Hepatic stellate cell (primary cell): Measurements from ENCODE around the gene PRR3.

Experiments used
- DNase-seq: peaks from one replicate; pipeline ENCODE4 v3.0.0; 2011; ENCODE audit warnings: low spot score

The PRR3 gene

DNA sequence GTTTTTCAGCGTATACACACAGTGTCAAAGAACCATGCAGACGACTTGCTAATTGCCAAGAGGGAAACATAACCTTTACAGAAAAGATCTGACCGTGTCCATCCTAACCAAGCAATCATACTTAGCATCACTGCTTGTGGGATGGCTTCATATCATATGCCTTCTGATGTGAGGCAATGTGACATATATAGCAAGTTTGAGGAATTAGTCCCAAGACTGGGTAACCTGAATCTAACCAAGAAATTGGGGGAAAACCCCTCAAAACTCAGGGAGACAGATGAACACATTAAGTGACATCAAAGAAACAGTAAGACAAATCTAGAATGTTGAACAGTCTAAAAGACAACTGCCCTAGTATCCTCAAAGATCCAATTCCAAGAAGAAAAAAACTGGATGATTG is 19.2 kb upstream of the PRR3 start:
- no peak for DNase-seq

DNA sequence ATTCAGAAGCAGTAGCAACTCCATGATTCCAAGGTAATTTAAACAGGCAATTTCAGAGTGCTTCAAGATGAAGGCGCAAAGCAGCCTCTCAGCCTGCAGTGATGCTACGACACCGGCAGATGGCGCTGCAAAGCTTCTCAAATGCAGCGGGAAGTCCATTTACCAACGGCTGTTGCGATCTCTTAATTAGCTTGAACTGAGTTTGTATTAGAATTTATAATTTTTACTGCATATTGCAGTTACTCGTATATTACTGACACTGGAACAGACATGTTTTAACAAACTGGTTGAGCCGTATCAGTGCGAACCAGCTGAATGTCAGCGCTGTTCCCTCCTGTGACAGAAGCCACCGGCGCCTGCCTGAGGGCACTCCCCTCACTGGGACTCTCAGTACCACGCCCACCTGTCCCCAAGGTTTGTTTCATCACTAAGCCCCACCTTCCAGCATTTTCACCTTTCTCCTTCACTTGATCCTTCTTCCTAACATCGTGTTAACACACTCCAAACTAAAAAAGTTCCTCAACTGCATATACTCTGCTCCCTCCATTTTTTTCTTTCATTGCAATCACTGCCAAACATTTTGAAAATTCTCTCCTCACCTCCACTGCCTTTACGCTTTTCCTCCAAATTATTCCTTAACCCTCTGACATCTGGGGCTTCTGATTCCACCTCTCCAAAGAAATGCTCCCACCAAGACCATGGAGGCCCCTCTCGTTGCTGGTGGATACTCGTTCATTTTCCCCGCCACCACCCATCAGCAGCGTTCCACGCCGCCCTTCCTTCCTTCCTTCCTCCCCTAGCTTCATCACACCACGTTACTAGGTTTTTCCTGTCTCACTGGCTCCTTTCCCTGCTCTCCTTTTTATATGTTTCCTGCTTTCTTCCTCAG is 15.3 kb upstream of the PRR3 start:
- peak; percentile 60 for DNase-seq

DNA sequence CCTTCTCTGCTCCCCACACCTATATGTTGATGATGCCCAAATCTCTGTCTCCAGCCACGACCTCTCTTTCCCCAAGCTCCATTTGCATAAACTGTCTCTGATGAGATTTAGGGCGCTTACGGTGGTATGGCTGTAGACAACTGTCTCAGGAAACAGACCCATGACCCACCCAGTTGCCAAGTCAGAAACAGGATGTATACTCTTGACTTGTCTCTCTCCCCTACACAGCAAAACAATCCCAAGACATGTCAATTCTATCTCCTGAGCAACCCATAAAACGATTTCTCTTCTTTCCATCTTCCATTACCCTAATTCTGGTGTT is 14.7 kb upstream of the PRR3 start:
- DNase-seq = no peak

DNA sequence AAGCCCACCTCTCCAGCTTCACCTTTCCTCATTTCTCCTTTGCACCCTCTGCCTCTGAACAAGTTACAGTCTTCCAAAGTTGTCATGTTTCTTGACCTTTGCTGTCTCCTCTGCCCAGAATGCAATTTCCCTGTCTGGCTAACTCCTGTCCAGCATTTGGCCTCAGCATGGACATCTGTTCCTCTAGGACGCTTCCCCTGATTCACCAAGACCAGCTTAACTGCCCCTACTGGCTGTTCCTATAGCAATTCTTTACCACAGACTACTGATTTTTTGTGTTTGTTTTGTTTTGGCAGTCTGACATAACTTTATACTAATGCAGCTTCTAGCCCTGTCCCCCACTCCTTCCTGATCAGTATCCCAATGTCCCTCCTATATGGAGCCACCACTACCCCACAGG is 14.2 kb upstream of the PRR3 start:
- DNase-seq = peak; percentile 55

DNA sequence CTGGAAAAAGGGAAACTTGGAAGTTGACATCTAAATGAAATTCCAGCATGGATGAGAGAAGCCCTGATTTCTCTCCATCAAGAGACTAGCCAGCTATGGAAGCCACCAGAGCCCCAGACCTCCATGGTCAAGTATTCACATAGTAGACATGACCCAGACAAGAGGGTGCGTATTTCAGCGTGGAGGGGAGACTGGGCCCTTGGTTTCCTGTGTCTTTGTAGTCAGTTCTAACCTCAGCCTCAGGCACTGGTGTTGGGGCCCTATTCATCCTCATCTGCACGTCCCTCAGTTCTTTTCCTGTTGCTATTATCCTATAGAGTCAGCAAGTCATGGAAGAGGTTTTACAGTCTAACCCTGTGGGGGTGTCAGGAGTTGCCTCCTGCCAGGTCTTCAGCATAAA is 13.3 kb upstream of the PRR3 start:
- DNase-seq = no peak

DNA sequence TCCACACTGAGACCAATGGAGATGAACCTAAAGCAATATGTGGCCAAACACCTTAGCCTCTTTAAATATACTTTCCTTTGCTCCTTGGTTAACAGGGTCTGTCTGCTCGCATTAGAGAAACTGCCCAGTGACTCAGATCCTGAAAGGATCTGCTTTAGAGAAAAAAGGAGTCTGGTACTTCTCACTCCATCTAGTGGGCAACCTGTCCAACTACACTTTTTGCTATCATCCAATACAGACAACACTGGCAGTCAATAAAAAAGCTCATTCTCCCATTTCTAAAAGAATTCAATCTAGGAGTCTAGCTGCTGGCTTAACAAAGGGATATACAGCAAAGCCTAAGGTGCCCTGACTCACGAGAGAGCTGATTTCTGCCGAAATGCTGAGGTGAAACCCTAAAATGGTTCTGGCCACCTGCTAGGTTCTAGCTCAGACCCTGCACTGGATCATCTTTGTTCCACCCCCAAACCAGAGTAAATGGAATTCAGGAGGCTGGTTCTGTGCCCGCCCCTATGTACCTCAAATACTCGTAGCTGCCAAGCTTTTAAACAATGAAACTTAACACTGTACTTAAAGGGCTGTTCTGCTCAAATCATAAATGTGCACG is 12.3 kb upstream of the PRR3 start:
- DNase-seq = peak; percentile 62

GRCh38 chr6:30547454-30547853 is 9.6 kb upstream of the PRR3 start:
- no peak for DNase-seq

DNA sequence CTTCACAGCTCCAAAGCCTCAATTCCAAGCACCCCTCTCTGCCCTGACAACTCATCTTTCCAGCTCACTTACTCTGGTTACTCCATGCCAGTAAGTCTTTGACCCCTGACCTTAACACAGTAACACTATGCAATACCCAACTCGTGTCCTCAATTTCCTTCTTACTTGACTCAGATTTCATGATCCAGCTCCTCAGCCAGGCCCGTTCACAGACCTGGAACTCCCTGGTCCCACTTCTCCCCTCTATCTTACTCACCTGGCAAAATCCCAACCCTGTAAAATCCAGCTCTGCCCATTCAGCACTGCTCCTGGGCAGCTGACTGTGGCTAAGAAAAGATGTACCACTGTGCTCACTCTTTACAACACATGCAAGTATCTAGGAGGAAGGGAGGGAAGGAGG is 8.7 kb upstream of the PRR3 start:
- DNase-seq = no peak

GRCh38 chr6:30554404-30554803 is 2.7 kb upstream of the PRR3 start:
- no peak for DNase-seq

- peak; percentile 40 for DNase-seq
Observed at GRCh38 chr6:30554962-30555815, 1.9 kb upstream of the PRR3 start.

- peak; percentile 69 for DNase-seq
Observed at GRCh38 chr6:30555816-30556065, 1.4 kb upstream of the PRR3 start.

DNA sequence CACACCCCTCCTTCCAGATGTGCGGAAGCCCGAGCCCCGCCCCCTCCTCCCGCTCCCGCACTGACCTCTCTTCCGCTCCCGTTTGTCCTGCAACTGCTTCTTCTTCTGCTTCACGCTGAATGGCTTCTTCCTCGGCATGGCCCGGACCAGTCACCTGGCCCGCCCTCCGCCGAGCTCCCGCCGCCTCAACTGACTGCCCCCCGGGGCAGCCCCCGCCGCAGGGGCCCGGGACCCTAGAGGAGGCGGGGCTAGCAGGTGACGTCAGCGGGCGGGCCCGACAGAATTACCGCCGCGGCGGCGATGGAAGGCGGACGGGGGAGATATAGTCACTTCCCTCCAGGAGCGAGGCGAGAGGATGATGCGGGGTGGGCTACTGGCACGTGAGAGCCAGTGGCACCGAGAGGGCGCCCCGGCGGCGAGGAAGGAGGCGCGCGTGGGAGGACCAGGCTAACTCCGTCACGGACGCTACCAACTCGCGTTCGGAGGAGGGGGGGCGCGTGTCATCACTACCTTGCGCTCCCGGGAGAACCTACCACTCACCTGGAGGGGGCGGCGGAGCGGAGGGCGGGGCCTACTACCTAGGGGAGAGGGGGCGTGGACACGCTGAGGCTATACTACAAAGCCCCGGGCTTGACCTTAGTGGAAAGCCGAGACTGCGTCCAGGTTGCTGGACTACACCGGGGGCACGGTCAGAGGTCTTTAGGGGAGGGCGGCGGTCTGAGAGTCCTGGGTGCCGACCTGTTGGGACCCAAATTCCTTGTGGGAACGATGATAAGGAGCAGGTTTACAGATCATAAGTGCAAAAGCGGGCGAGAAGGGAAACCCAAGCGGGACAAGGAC is 809 bp upstream of the PRR3 start, which contains the start of gene GNL1:
Gene GNL1, minus strand, starts transcription at position 424 of the 840 bp plus-strand sequence. Its CDS starts 286 bp downstream, at position 138.
- DNase-seq = peak; percentile 88

GRCh38 chr6:30557683-30557981 is 537 bp downstream of the PRR3 start:
- peak; percentile 65 for DNase-seq

DNA sequence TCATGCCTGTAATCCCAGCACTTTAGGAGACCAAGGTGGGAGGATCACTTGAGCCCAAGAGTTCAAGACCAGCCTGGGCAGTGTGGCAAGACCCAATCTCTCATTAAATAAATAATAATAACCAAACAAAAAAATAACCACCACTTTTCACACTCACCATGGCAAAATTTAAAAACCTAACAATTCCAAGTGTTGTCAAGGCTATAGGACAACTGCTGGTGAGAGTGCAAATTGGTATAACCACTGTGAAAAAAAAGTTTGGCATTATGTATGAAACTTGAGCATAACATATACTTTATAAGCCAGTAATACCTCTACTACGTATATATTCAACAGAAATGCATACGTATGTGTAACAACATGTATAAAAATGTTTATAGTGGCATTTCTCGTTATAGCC is 3.8 kb downstream of the PRR3 start:
- DNase-seq = no peak

DNA sequence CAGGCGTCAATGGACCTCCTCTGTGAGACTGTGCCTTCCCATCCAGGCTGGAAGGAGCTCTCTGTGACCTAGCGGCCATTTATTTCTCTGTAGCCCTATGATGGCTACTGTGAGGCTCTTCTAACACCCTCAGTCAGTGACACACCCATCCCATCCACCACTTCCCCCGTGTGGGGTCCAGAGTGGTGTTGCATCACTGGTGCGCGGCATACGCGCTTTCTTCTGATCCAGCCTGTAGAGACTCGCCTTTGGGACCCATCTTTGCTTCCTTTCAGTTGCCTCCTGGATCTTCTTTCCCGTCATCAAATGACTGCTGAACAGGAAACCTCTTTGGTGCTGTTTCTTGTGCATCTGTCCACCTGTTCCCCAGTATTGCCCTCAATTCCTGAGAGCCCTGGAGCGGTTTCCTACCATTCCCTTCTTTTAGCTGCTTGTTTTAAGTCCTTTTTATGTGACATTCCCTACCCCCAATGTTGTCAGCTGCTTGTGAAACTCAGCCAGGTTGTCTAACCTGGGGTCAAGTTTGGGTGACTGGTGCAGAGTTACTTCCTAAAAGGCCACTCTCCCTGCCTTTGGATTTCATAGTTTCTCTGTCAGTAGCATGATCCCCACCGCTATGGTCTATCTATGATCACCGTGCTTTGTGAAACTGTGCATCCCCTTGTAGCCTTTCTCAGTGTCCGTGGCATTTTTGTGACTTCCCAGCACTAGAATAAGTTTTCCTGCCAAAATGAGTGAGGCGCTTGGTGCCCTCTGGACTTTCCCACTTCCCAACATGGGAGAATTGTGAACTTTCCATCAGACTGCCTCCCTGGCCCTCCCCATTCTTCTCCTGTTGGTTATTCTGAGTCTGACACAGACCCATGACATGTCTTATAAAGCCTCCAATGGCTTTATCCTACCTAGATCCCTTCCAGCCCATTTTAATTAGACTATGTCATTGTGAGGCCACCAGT is 5.7 kb downstream of the PRR3 start:
- no peak for DNase-seq

DNA sequence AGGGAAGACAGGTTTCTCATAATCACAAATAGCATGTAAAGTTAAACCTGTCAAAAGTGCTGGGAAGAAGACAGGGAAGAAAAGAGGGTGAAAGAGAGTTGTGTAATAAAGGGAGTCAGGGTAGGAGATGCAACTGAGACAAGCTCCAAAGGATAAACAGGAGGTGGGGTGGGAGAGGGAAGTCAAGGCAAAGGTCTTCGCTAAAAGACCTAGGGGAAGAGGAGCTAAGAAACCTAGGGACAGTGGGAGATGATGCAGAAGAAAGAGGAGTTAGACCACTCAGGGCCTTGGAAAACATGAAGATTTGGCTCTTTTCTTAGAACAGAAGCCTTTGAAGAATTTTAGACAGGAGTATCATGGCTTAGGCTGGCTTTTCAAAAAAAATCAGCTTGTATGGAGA is 7.0 kb downstream of the PRR3 start:
- no peak for DNase-seq

GRCh38 chr6:30565772-30566171 is 8.7 kb downstream of the PRR3 start:
- no peak for DNase-seq

GRCh38 chr6:30568245-30568644 is 11.2 kb downstream of the PRR3 start:
- DNase-seq = no peak

DNA sequence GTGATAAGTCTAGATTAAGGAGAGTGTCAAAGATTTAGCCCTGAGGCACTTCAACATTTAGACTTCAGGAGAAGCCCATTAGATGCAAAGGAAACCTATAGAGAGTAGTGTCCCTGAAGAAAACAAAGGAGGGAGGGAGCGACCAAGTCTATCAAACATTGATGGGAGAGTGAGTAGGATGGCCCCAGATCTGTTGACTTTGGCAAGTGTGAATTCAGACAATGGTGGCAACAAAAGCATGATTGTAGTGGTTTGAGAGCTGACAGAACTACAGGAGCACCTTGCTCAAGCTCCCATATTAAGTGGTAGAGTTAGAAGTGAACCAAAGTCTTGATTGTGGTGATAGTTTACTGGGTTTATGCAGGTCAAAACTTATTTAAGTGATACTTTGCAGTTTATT is 13.2 kb downstream of the PRR3 start:
- DNase-seq = no peak

DNA sequence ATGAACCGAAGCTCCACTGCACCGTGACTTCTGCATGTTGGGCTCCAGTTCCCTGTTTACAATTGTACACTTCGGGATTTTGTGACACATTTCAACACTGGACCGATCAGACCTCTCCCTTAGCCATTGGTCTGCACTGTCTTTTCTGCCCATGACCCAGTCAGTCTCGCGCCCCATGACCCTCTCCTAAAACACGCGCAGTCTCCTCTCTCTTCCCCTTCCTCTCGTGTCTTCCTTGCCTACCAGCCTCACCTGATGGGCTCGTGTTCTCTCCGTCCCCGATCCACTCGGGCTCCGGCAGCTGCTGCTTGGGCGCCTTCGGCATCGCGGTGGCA is 13.6 kb downstream of the PRR3 start:
- DNase-seq = peak; percentile 43

GRCh38 chr6:30571075-30571761 is 14.1 kb downstream of the PRR3 start, which contains the start of gene ABCF1:
ABCF1 (plus strand) TSS chr6:30571442; CDS start chr6:30571488, 46 bp downstream.
- peak; percentile 97 for DNase-seq
